ENCODE results near the gene C12orf56. TPM values are rescaled to one million over a fixed set of nuclear protein-coding genes. Genes with fewer than 3 reads are reported as not detected.
"Not testable (repeated sequence)": the region's sequence is repeated elsewhere in the genome, so short reads cannot be mapped to it uniquely, and the experiment has no call there.

C12orf56 gene
- total RNA-seq, 1 experiment from 2014 or later, result not detected

GRCh38 chr12:64361173-64361572, 29.4 kb downstream of the C12orf56 start:
- ATAC-seq; DNase-seq (ENCODE audit: low read depth, low spot score); H4K20me1 ChIP-seq (ENCODE audit: insufficient read depth); intact Hi-C loops (cut with micrococcal nuclease); H3K4me2 ChIP-seq (ENCODE audit: low read length); RAD21 ChIA-PET (ENCODE audit: low non-redundant PET in 1 of 2, low total read pairs in 2 of 2, uncharacterized antibody in 2 of 2, unreplicated experiment in 2 of 2); H3K36me3 ChIP-seq (ENCODE audit: control insufficient read depth in 1 of 2, insufficient read depth in 2 of 2, low read length in 2 of 2); H3K9me2 ChIP-seq (ENCODE audit: insufficient read depth); POLR2A ChIA-PET; CTCF ChIA-PET; H3K27ac ChIP-seq (ENCODE audit: low read depth, low read length); H3K4me1 ChIP-seq (ENCODE audit: control insufficient read depth in 1 of 2, insufficient read depth in 2 of 2, low read length in 2 of 2); H3K9ac ChIP-seq (ENCODE audit: low read length); H3K79me2 ChIP-seq (ENCODE audit: insufficient read depth, low read length); H3K4me3 ChIP-seq (replicated peaks in 1 of 2; ENCODE audit: low read depth in 1 of 2, low read length in 2 of 2); H2AFZ ChIP-seq (ENCODE audit: low read depth, low read length, poor library complexity, severe bottlenecking); H3K9me3 ChIP-seq (ENCODE audit: control insufficient read depth in 1 of 2, insufficient read depth in 1 of 2, low read depth in 1 of 2, low read length in 2 of 2); BruUV-seq (replicated peaks); H3K27me3 ChIP-seq (ENCODE audit: insufficient read depth, low read length): not testable (repeated sequence)

- H3K4me3 ChIP-seq (replicated peaks in 1 of 2; ENCODE audit: low read depth in 1 of 2, low read length in 2 of 2); H3K79me2 ChIP-seq (ENCODE audit: insufficient read depth, low read length); H3K4me1 ChIP-seq (ENCODE audit: control insufficient read depth in 1 of 2, insufficient read depth in 2 of 2, low read length in 2 of 2); ATAC-seq; H3K4me2 ChIP-seq (ENCODE audit: low read length); intact Hi-C loops (cut with micrococcal nuclease); CTCF ChIA-PET; RAD21 ChIA-PET (ENCODE audit: low non-redundant PET in 1 of 2, low total read pairs in 2 of 2, uncharacterized antibody in 2 of 2, unreplicated experiment in 2 of 2); H4K20me1 ChIP-seq (ENCODE audit: insufficient read depth); POLR2A ChIA-PET; H3K27me3 ChIP-seq (ENCODE audit: insufficient read depth, low read length); H3K27ac ChIP-seq (ENCODE audit: low read depth, low read length); H3K9ac ChIP-seq (ENCODE audit: low read length); H2AFZ ChIP-seq (ENCODE audit: low read depth, low read length, poor library complexity, severe bottlenecking); DNase-seq (ENCODE audit: low read depth, low spot score); H3K9me2 ChIP-seq (ENCODE audit: insufficient read depth); H3K36me3 ChIP-seq (ENCODE audit: control insufficient read depth in 1 of 2, insufficient read depth in 2 of 2, low read length in 2 of 2); H3K9me3 ChIP-seq (ENCODE audit: control insufficient read depth in 1 of 2, insufficient read depth in 1 of 2, low read depth in 1 of 2, low read length in 2 of 2); BruUV-seq (replicated peaks): not testable (repeated sequence)
Measured at GRCh38 chr12:64356209-64356608, 34.3 kb downstream of the C12orf56 start.

GRCh38 chr12:64352181-64352580, 38.4 kb downstream of the C12orf56 start:
- POLR2A ChIA-PET, result no interaction called here
- Histone ChIP-seq H3K4me2 (ENCODE audit: low read length) (no peak overlapping the region), H3K36me3 (ENCODE audit: control insufficient read depth in 1 of 2, insufficient read depth in 2 of 2, low read length in 2 of 2) (no peaks in the 10 kb centered on the region; a peak in 2 of 4 replicates), H3K27me3 (ENCODE audit: insufficient read depth, low read length) (no peaks in the 10 kb centered on the region), H4K20me1 (ENCODE audit: insufficient read depth) (no peaks in the 10 kb centered on the region), H3K9me2 (ENCODE audit: insufficient read depth) (no peaks in the 10 kb centered on the region), H3K27ac (ENCODE audit: low read depth, low read length) (no peak overlapping the region), H2AFZ (ENCODE audit: low read depth, low read length, poor library complexity, severe bottlenecking) (no peak overlapping the region), H3K4me1 (ENCODE audit: control insufficient read depth in 1 of 2, insufficient read depth in 2 of 2, low read length in 2 of 2) (no peaks in the 10 kb centered on the region), H3K9me3 (ENCODE audit: control insufficient read depth in 1 of 2, insufficient read depth in 1 of 2, low read depth in 1 of 2, low read length in 2 of 2) (peaks cover 0 to 6% of the 10 kb centered on the region in 2 experiments; a peak in 1 of 4 replicates), H3K79me2 (ENCODE audit: insufficient read depth, low read length) (no peaks in the 10 kb centered on the region), H3K4me3 (replicated peaks in 1 of 2; ENCODE audit: low read depth in 1 of 2, low read length in 2 of 2) (no peak overlapping the region), H3K9ac (ENCODE audit: low read length) (no peak overlapping the region)
- BruUV-seq (replicated peaks), result no TSS peak
- RAD21 ChIA-PET (ENCODE audit: low non-redundant PET in 1 of 2, low total read pairs in 2 of 2, uncharacterized antibody in 2 of 2, unreplicated experiment in 2 of 2), result no interaction called here
- intact Hi-C loops (cut with micrococcal nuclease), result no loop called here
- ATAC-seq (no peak), DNase-seq (ENCODE audit: low read depth, low spot score) (no peak)
- TF ChIP-seq CEBPB (IDR thresholded peaks at IDR 0.05; ENCODE audit: low read depth) (no peak), CTCF (IDR thresholded peaks at IDR 0.05 in 2 of 3, conservative IDR thresholded peaks at IDR 0.05 in 1 of 3; ENCODE audit: borderline replicate concordance in 1 of 3, insufficient read depth in 1 of 3, low read depth in 2 of 3, low read length in 2 of 3) (peak in 1 of 3 experiments; percentile 26; a peak in 2 of 6 replicates), POLR2AphosphoS5 (IDR thresholded peaks at IDR 0.05; ENCODE audit: low read depth, low read length) (no peak), CBX3 (IDR thresholded peaks at IDR 0.05; ENCODE audit: low read depth) (no peak), ATF3 (IDR thresholded peaks at IDR 0.05) (no peak)
- CTCF ChIA-PET, result no interaction called here
